IMR-90 (cell line): Measurements from ENCODE around the gene DCAF11. TPM values are rescaled to one million over a fixed set of nuclear protein-coding genes. Genes with fewer than 3 reads are reported as not detected.

Experiments
- ATAC-seq: fragments of 200-7000 bp; cut with Tn5 transposase; 2 replicates; pipeline ENCODE4 v1.9.1; 2020; ENCODE audit warnings: low read depth, mild to moderate bottlenecking, moderate library complexity
- BruUV-seq: library from RNA; stranded (reverse); fragments of 400-500 nt; replicated peaks from 2 replicates; lab custom pipeline; 2021; lab: Mats Ljungman, UMichigan
- CTCF ChIA-PET: fragments of 300-600 bp; formaldehyde crosslinking; extraction: SDS; loops from one replicate; lab custom pipeline; 2021; ENCODE audit warnings: antibody characterized with exemption; lab: Yijun Ruan, JAX
- POLR2A ChIA-PET: fragments of 300-600 bp; sonication (Branson Sonifier 250); formaldehyde crosslinking; loops from one replicate; lab custom pipeline; 2022; ENCODE audit warnings: antibody characterized with exemption; ENCODE audit not compliant: unreplicated experiment; lab: Charles Lee
- DNase-seq: peaks from one replicate; pipeline ENCODE4 v3.0.0; 2013
- H2AFZ ChIP-seq: replicated peaks from 2 replicates; pipeline ENCODE3; 2013; ENCODE audit warnings: low read length, mild to moderate bottlenecking; ENCODE audit not compliant: poor library complexity
- H2AK5ac ChIP-seq: 2 replicates; pipeline ENCODE4 v1.6.1; 2013; ENCODE audit warnings: low read depth, low read length, inconsistent platforms
- H2AK9ac ChIP-seq: replicated peaks from 2 replicates; pipeline ENCODE3; 2013; ENCODE audit warnings: mild to moderate bottlenecking, low read depth, low read length, moderate library complexity; ENCODE audit not compliant: poor library complexity
- H2BK120ac ChIP-seq: 2 replicates; pipeline ENCODE4 v1.6.1; 2013; ENCODE audit warnings: low read depth, low read length, inconsistent platforms
- H2BK15ac ChIP-seq: 3 replicates; pipeline ENCODE4 v1.6.1; 2013; ENCODE audit warnings: low read depth, low read length, inconsistent platforms
- H2BK20ac ChIP-seq: 2 replicates; pipeline ENCODE4 v1.6.1; 2013; ENCODE audit warnings: low read depth, mild to moderate bottlenecking, inconsistent platforms, low read length, moderate library complexity
- H2BK5ac ChIP-seq: 2 replicates; pipeline ENCODE4 v1.6.1; 2013; ENCODE audit warnings: mild to moderate bottlenecking, low read depth, low read length, inconsistent platforms; ENCODE audit not compliant: poor library complexity, severe bottlenecking
- H3K14ac ChIP-seq: replicated peaks from 2 replicates; pipeline ENCODE4 v1.6.1; 2013; ENCODE audit warnings: low read depth, low read length, inconsistent platforms
- H3K18ac ChIP-seq: 2 replicates; pipeline ENCODE4 v1.6.1; 2013; ENCODE audit warnings: low read depth, low read length, control low read depth
- H3K23ac ChIP-seq: 2 replicates; pipeline ENCODE4 v1.6.1; 2013; ENCODE audit warnings: low read depth, low read length, inconsistent platforms
- H3K27ac ChIP-seq: 2 replicates; pipeline ENCODE4 v1.5.1; 2013; ENCODE audit warnings: mild to moderate bottlenecking, control low read depth, low read length; ENCODE audit not compliant: insufficient read depth
- H3K27me3 ChIP-seq: 2 replicates; pipeline ENCODE4 v1.6.1; 2013; ENCODE audit warnings: low read length; ENCODE audit not compliant: control insufficient read depth, insufficient read depth
- H3K36me3 ChIP-seq: 2 replicates; pipeline ENCODE4 v1.6.1; 2013; ENCODE audit warnings: low read length, mixed read lengths; ENCODE audit not compliant: control insufficient read depth, insufficient read depth
- H3K4ac ChIP-seq: 2 replicates; pipeline ENCODE4 v1.6.1; 2013; ENCODE audit warnings: low read depth, low read length, inconsistent platforms
- H3K4me1 ChIP-seq: 2 replicates; pipeline ENCODE4 v1.6.1; 2013; ENCODE audit warnings: low read length, mixed read lengths; ENCODE audit not compliant: control insufficient read depth, insufficient read depth
- H3K4me2 ChIP-seq: 2 replicates; pipeline ENCODE4 v1.6.1; 2013; ENCODE audit warnings: low read depth, mild to moderate bottlenecking, control low read depth, low read length, moderate library complexity
- H3K4me3 ChIP-seq: 2 replicates; pipeline ENCODE4 v1.5.1; 2013; ENCODE audit warnings: low read depth, mild to moderate bottlenecking, control low read depth, low read length, moderate library complexity; ENCODE audit not compliant: insufficient read depth
- H3K56ac ChIP-seq: 2 replicates; pipeline ENCODE4 v1.6.1; 2013; ENCODE audit warnings: low read length, inconsistent platforms; ENCODE audit not compliant: insufficient read depth; ENCODE audit errors: extremely low read depth
- H3K79me1 ChIP-seq, 2 experiments: 2 replicates each; pipeline ENCODE4 v1.6.1; 2013; ENCODE audit warnings: low read length in 2 of 2, inconsistent platforms in 1 of 2, low read depth in 1 of 2
- H3K9ac ChIP-seq: 2 replicates; pipeline ENCODE4 v1.6.1; 2013; ENCODE audit warnings: low read depth, low read length, control low read depth
- H3K9me1 ChIP-seq: 2 replicates; pipeline ENCODE4 v1.6.1; 2013; ENCODE audit warnings: low read length, inconsistent platforms; ENCODE audit not compliant: insufficient read depth
- H3K9me3 ChIP-seq: 2 replicates; pipeline ENCODE4 v1.6.1; 2013; ENCODE audit warnings: low read length; ENCODE audit not compliant: control insufficient read depth, insufficient read depth
- H4K20me1 ChIP-seq: 2 replicates; pipeline ENCODE4 v1.6.1; 2013; ENCODE audit warnings: low read length, inconsistent platforms; ENCODE audit not compliant: insufficient read depth
- H4K5ac ChIP-seq: 2 replicates; pipeline ENCODE4 v1.6.1; 2013; ENCODE audit warnings: mild to moderate bottlenecking, low read depth, low read length, control low read depth
- H4K8ac ChIP-seq, 2 experiments: 2 replicates each; pipeline ENCODE4 v1.6.1; 2013; ENCODE audit warnings: low read depth in 2 of 2, low read length in 2 of 2, control low read depth in 1 of 2, inconsistent platforms in 1 of 2
- H4K91ac ChIP-seq: 2 replicates; pipeline ENCODE4 v1.6.1; 2013; ENCODE audit warnings: low read depth, low read length, inconsistent platforms; ENCODE audit not compliant: insufficient read depth
- CHD1 ChIP-seq: IDR thresholded peaks from 2 replicates; pipeline ENCODE4 v1.6.1; 2012; ENCODE audit warnings: low read depth, low read length, improper control_type of control experiment
- FOS ChIP-seq: fragments of 150-350 bp; IDR thresholded peaks from 2 replicates; pipeline ENCODE4 v1.6.1; 2016; ENCODE audit warnings: low read depth, low read length
- NFE2L2 ChIP-seq: fragments of 150-350 bp; IDR thresholded peaks from 2 replicates; pipeline ENCODE4 v1.6.1; 2016; ENCODE audit warnings: low read depth, mild to moderate bottlenecking, low read length
- POLR2A ChIP-seq: IDR thresholded peaks from 2 replicates; pipeline ENCODE4 v1.6.1; 2012; ENCODE audit warnings: mild to moderate bottlenecking, low read depth, low read length
- WGBS, 2 experiments: methylation state at CpG; one replicate each; pipeline versions ENCODE4 v1.1.5 to v1.1.7; 2013; ENCODE audit warnings: missing lambda C conversion rate in 2 of 2; ENCODE audit not compliant: insufficient read length in 1 of 2; ENCODE audit errors: extremely low coverage in 2 of 2; 5-methylcytosine and 5-hydroxymethylcytosine counted together
- dilution Hi-C: fragments of 300-500 bp; cut with HindIII; formaldehyde crosslinking; loops from one replicate; pipeline ENCODE4 v1.14.3; 2018; ENCODE audit warnings: low sequenced_read_pairs; ENCODE audit not compliant: unreplicated experiment
- in situ Hi-C: fragments of 300-500 bp; cut with MboI; formaldehyde crosslinking; loops from 3 replicates; pipeline ENCODE4 v1.14.3; 2019; ENCODE audit warnings: low sequenced_read_pairs, inconsistent platforms, mixed read lengths
- intact Hi-C: fragments of 100-400 bp; cut with micrococcal nuclease; formaldehyde crosslinking; loops from 2 replicates; pipeline ENCODE4 v1.10.0; 2022
- polyA plus RNA-seq, 3 experiments: library from polyadenylated mRNA; depleted of rRNA; stranded (reverse); fragments of >200 nt; gene quantifications; 2 replicates each; pipeline ENCODE4 v1.2.3, GENCODE V29; 2012; ENCODE audit warnings: low replicate concordance in 1 of 3
- total RNA-seq: library from RNA; depleted of rRNA; stranded (reverse); fragments of >200 nt; gene quantifications from 2 replicates; pipeline ENCODE4 v1.2.3, GENCODE V29; 2012

DCAF11 gene
- total and polyA plus RNA-seq, 2 of the 4 experiments (the other 2 are of a cell fraction), result 21.0 to 52.0 TPM

- H3K18ac ChIP-seq, result no peak overlapping the region
- H3K23ac ChIP-seq, result no peak overlapping the region
- POLR2A ChIA-PET, result interaction anchor here (0.8 kb wide), 1 partner anchor 27 kb away, joined by 3 read pairs; no protein-coding TSS in a partner anchor
- DNase-seq (no peak), ATAC-seq (peak; percentile 91)
- H3K4me1 ChIP-seq, result peaks cover 2% of the 10 kb centered on the region; the same call in 1 of the 2 replicates
- no peaks in the 10 kb centered on the region; the same call in 1 of the 2 replicates for H4K20me1 ChIP-seq
- no peak overlapping the region for H2AK9ac ChIP-seq
- in situ Hi-C loops (no loop called here), dilution Hi-C loops (no loop called here), intact Hi-C loops (no loop called here)
- no peaks in the 10 kb centered on the region for H3K9me3 ChIP-seq
- H2BK20ac ChIP-seq, result no peak overlapping the region
- no peak overlapping the region for H3K4ac ChIP-seq
- H2BK15ac ChIP-seq, result no peak overlapping the region
- peaks cover 88% of the 10 kb centered on the region for H3K27me3 ChIP-seq
- no peak overlapping the region for H2BK120ac ChIP-seq
- WGBS, 2 experiments, result 1% methylated on average over 23 of the region's 74 CpGs; no CpG with 5 or more reads in 1 of the 2 experiments
- no peak overlapping the region for H4K91ac ChIP-seq
- TF ChIP-seq CHD1 (no peak), FOS (no peak), NFE2L2 (no peak), POLR2A (no peak)
- BruUV-seq, result no TSS peak
- H2AFZ ChIP-seq, result peak overlapping the region; percentile 84
- H4K5ac ChIP-seq, result no peak overlapping the region
- no peaks in the 10 kb centered on the region for H3K9me1 ChIP-seq
- peak overlapping the region; percentile 75 for H3K4me2 ChIP-seq
- H3K79me1 ChIP-seq, result no peaks in the 10 kb centered on the region
- H3K9ac ChIP-seq, result no peak overlapping the region; the same call in 1 of the 2 replicates
- no peak overlapping the region for H2BK5ac ChIP-seq
- no peak overlapping the region for H4K8ac ChIP-seq
- H3K14ac ChIP-seq, result no peak overlapping the region
- peak overlapping the region; percentile 49 for H3K4me3 ChIP-seq
- no peak overlapping the region for H3K27ac ChIP-seq
- no peaks in the 10 kb centered on the region for H3K36me3 ChIP-seq
- H2AK5ac ChIP-seq, result no peak overlapping the region
- no peak overlapping the region for H3K56ac ChIP-seq
- CTCF ChIA-PET, result interaction anchor here (1.0 to 1.8 kb wide), 7 partner anchors 10 to 72 kb away, joined by 3 to 10 read pairs (median 3); partner anchors contain the start of gene PCK2
Observed at GRCh38 chr14:24080888-24081738, 33.5 kb upstream of the DCAF11 start.
